Panc1 (cell line): ENCODE measurements around the gene MYT1. TPM values are rescaled to one million over a fixed set of nuclear protein-coding genes. Genes with fewer than 3 reads are reported as not detected.

Source experiments
- ATAC-seq: fragments of 200-7000 bp; cut with Tn5 transposase; 2 replicates; pipeline ENCODE4 v1.9.1; 2020; ENCODE audit warnings: mild to moderate bottlenecking, moderate library complexity
- BruUV-seq: library from RNA; stranded (reverse); fragments of 400-500 nt; replicated peaks from 2 replicates; lab custom pipeline; 2021; lab: Mats Ljungman, UMichigan
- CTCF ChIA-PET: fragments of 300-600 bp; sonication (Branson Sonifier 250); formaldehyde crosslinking; loops from one replicate; lab custom pipeline; 2022; ENCODE audit warnings: antibody characterized with exemption; lab: Charles Lee
- POLR2A ChIA-PET: fragments of 300-600 bp; sonication (Branson Sonifier 250); formaldehyde crosslinking; loops from one replicate; lab custom pipeline; 2022; ENCODE audit warnings: antibody characterized with exemption; lab: Charles Lee
- DNase-seq: peaks from one replicate; pipeline ENCODE4 v3.0.0-alpha.2; 2010; ENCODE audit warnings: low read depth, low spot score
- H3K27ac ChIP-seq: 2 replicates; pipeline ENCODE4 v1.5.1; 2011; ENCODE audit warnings: mild to moderate bottlenecking, low read length, inconsistent platforms
- H3K27me3 ChIP-seq: fragments of 200-500 bp; sonication (Bioruptor generic); 2 replicates; pipeline ENCODE4 v1.6.0; 2014; ENCODE audit warnings: low read length, inconsistent platforms; ENCODE audit not compliant: control insufficient read depth, insufficient read depth
- H3K36me3 ChIP-seq: fragments of 200-500 bp; sonication (Bioruptor generic); 2 replicates; pipeline ENCODE4 v1.5.1; 2014; ENCODE audit warnings: inconsistent platforms, mild to moderate bottlenecking, low read length, moderate library complexity; ENCODE audit not compliant: control insufficient read depth, insufficient read depth
- H3K4me1 ChIP-seq: 2 replicates; pipeline ENCODE4 v1.5.1; 2011; ENCODE audit warnings: inconsistent platforms, mild to moderate bottlenecking, low read length, moderate library complexity; ENCODE audit not compliant: control insufficient read depth, insufficient read depth
- H3K4me3 ChIP-seq, 2 experiments: 2 replicates each; pipeline ENCODE4 v1.5.1; 2011 to 2012; ENCODE audit warnings: low read depth in 2 of 2, low read length in 2 of 2, mild to moderate bottlenecking in 2 of 2, inconsistent platforms in 1 of 2, moderate library complexity in 1 of 2
- H3K9me3 ChIP-seq: fragments of 200-500 bp; sonication (Bioruptor generic); 2 replicates; pipeline ENCODE4 v1.5.1; 2014; ENCODE audit warnings: low read depth, mild to moderate bottlenecking, inconsistent platforms, low read length, moderate library complexity; ENCODE audit not compliant: control insufficient read depth, insufficient read depth
- CTCF ChIP-seq: fragments of 450-650 bp; IDR thresholded peaks from 2 replicates; pipeline ENCODE4 v1.5.1; 2017; ENCODE audit warnings: mild to moderate bottlenecking
- POLR2AphosphoS5 ChIP-seq: IDR thresholded peaks from 2 replicates; pipeline ENCODE4 v1.6.1; 2012; ENCODE audit warnings: mild to moderate bottlenecking, low read depth, low read length, moderate library complexity
- REST ChIP-seq, 2 experiments: IDR thresholded peaks; 2 replicates each; pipeline ENCODE4 v1.6.1; 2011 to 2012; ENCODE audit warnings: low read depth in 2 of 2, control low read depth in 1 of 2, low read length in 1 of 2, mild to moderate bottlenecking in 1 of 2, moderate library complexity in 1 of 2; ENCODE audit not compliant: insufficient read depth in 1 of 2
- SIN3A ChIP-seq: IDR thresholded peaks from 2 replicates; pipeline ENCODE4 v1.6.1; 2012; ENCODE audit warnings: low read depth, mild to moderate bottlenecking, low read length, moderate library complexity, borderline replicate concordance; ENCODE audit not compliant: insufficient read depth
- TCF7L2 ChIP-seq: IDR thresholded peaks from 2 replicates; pipeline ENCODE4 v1.6.1; 2011; ENCODE audit warnings: mild to moderate bottlenecking, low read depth, low read length, inconsistent platforms
- in situ Hi-C: cut with HindIII; loops from 2 replicates; pipeline ENCODE4 v1.10.0; 2016; ENCODE audit warnings: low sequenced_read_pairs, low pct_unique_long_range_greater_than_20kb
- intact Hi-C: fragments of 100-400 bp; cut with micrococcal nuclease; formaldehyde crosslinking; loops from one replicate; pipeline ENCODE4 v1.10.0; 2022; ENCODE audit not compliant: unreplicated experiment
- total RNA-seq: library from RNA; stranded (reverse); gene quantifications from one replicate; pipeline ENCODE4 v1.2.1, GENCODE V29; 2021; ENCODE audit not compliant: unreplicated experiment

Gene MYT1
- total RNA-seq, 1 experiment from 2014 or later, result 0.41 TPM

GRCh38 chr20:64212755-64213154, 48.5 kb downstream of the MYT1 start:
- no peak for DNase-seq
- Histone ChIP-seq H3K36me3 (no peaks in the 10 kb centered on the region), H3K27ac (no peak overlapping the region), H3K9me3 (no peaks in the 10 kb centered on the region), H3K4me3 (no peak overlapping the region), H3K27me3 (no peaks in the 10 kb centered on the region), H3K4me1 (no peaks in the 10 kb centered on the region)
- no peak for ATAC-seq
- ChIA-PET CTCF (no interaction called here), POLR2A (no interaction called here)
- TF ChIP-seq TCF7L2 (no peak), POLR2AphosphoS5 (no peak)
- in situ Hi-C loops (no loop called here), intact Hi-C loops (no loop called here)
- no TSS peak for BruUV-seq

GRCh38 chr20:64214113-64214512, 49.9 kb downstream of the MYT1 start:
- Histone ChIP-seq H3K36me3 (no peaks in the 10 kb centered on the region), H3K9me3 (no peaks in the 10 kb centered on the region), H3K27ac (no peak overlapping the region), H3K4me3 (no peak overlapping the region), H3K27me3 (no peaks in the 10 kb centered on the region), H3K4me1 (no peaks in the 10 kb centered on the region)
- no peak for TF ChIP-seq POLR2AphosphoS5
- TF ChIP-seq CTCF, result no peak
- no peak for TF ChIP-seq SIN3A
- no peak for TF ChIP-seq REST (IDR thresholded peaks at IDR 0.05; ENCODE audit: insufficient read depth in 1 of 2, low read depth in 2 of 2, low read length in 1 of 2)
- TF ChIP-seq TCF7L2, result no peak
- ChIA-PET POLR2A (no interaction called here), CTCF (no interaction called here)
- intact Hi-C loops, result no loop called here
- ATAC-seq (no peak), DNase-seq (no peak)
- no TSS peak for BruUV-seq
- in situ Hi-C loops, result no loop called here

GRCh38 chr20:64214952-64215351, 50.7 kb downstream of the MYT1 start:
- CTCF ChIA-PET, result no interaction called here
- H3K9me3 ChIP-seq, result no peaks in the 10 kb centered on the region

More at GRCh38 chr20:64214952-64215351, 50.7 kb downstream of the MYT1 start:
- intact Hi-C loops, result no loop called here
- no peak overlapping the region for H3K27ac ChIP-seq
- POLR2A ChIA-PET, result no interaction called here
- H3K4me1 ChIP-seq, result no peaks in the 10 kb centered on the region
- H3K27me3 ChIP-seq, result no peaks in the 10 kb centered on the region
- no peak overlapping the region for H3K4me3 ChIP-seq
- ATAC-seq (no peak), DNase-seq (no peak)
- in situ Hi-C loops, result no loop called here
- no TSS peak for BruUV-seq
- no peaks in the 10 kb centered on the region for H3K36me3 ChIP-seq
- no peak for TF ChIP-seq POLR2AphosphoS5
- no peak for TF ChIP-seq CTCF
- no peak for TF ChIP-seq SIN3A
- TF ChIP-seq TCF7L2, result no peak
- no peak for TF ChIP-seq REST (IDR thresholded peaks at IDR 0.05; ENCODE audit: insufficient read depth in 1 of 2, low read depth in 2 of 2, low read length in 1 of 2)
